NCI-H2107 treated with DMSO at 0.1 percent for 48 hours (cell line): Measurements from ENCODE around the gene SNAI3.
A peak's percentile ranks its signal among the peaks of the same experiment; 100 is the strongest.

Source experiments
- DNase-seq: peaks from one replicate; lab custom pipeline; 2025; ENCODE audit not compliant: unreplicated experiment; lab: John Stamatoyannopoulos, UW

The SNAI3 gene

DNA sequence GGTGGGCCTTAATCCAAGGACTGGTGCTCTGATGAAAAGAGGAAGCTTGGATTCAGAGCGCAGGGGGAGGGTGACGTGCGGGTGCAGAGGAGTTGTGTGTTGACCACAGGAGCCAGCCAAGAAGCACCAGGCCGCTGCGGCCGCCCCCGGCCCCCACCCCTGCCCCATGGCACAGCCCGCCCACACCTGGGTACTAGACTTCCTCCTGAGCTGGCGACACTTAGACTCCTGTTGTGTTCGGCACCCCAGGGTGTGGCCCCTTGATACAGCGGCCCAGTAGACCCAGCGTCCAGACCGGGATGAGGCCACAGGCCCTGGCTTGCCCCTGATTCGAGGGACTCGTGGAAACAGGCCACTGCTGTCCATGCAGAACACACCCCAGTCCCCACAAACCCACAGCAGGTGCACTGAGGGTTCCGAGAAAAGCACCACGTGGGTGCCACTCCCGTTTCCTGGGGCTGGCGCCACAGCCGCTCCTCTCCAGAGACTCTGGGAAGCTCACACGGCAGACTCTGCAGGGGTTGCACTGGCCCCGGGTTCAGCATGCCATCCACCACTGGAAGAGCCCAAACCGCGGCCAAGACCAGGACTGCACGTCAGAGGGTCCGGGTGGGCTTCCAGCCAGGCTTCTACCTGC lies 5.7 kb upstream of the SNAI3 start:
- no peak for DNase-seq

DNA sequence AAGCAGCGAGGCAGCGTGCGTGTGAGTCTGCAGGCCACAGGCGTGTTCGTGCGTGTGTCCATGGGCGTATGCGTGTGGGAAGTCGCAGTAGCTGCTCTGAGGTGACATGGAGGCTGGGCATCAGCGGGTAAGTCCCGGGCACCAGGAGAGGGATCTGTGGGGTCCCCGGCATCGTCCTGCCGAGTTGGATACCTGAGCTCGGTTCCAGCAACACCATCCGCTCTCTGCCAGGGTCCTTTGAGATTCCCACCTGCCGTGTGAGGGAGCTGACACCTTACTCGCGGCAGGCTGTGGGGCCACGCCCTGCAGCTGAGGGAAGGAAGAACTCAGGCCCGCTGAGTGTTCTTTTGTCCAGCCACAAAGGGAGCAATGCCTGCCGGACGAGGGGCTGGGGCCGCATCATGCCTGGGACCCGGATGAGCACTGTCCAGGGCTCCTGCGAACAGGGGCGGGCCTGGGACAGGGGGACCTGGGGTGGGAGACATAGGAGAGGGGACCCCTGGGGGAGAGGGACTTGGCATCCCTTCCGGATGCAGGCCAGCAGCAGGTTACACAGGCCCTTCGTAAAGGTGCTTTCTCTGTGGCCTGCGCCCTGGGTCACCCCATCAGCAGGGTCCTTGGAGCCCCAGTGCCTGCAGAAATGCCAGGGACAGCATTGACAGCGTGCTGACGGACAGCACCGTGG lies 5.0 kb upstream of the SNAI3 start:
- no peak for DNase-seq

DNA sequence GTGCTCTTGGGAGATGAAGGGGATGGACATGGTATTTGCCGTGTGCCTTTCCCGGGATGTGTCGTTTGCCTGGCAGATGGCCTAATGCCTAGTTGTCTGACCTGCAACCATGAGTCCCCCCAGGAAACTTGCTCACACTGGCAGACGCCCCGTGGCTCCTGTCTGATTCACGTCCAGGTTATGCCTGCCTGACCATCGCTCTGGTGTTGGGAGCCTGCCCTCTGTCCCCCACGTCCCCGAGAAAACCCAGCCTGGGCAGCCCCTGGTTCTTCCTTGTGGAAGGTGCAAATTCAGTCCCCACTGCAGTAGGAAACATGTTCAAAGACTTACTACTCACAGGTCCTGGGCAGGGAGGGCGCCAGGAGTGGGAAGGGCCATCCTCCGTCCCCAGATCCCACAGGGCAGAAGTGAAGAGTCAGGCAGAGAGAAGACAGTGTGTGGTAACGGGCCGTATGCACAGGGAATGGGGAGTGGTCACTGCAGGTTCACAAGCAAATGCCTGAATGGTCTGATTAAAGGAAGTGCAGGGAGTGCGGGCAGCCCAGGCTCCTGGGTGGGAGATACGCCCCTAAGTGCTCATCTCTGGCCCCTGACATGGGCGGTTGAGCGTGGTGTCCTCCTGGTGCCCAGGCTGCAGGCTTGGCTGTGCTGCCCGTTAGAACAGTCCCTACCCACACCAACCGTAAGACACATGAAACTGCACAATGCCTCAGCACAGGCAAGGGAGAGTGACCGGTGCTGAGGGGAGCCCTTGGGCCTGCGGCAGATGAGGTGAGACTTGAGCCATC lies 4.2 kb upstream of the SNAI3 start:
- DNase-seq, result no peak

DNA sequence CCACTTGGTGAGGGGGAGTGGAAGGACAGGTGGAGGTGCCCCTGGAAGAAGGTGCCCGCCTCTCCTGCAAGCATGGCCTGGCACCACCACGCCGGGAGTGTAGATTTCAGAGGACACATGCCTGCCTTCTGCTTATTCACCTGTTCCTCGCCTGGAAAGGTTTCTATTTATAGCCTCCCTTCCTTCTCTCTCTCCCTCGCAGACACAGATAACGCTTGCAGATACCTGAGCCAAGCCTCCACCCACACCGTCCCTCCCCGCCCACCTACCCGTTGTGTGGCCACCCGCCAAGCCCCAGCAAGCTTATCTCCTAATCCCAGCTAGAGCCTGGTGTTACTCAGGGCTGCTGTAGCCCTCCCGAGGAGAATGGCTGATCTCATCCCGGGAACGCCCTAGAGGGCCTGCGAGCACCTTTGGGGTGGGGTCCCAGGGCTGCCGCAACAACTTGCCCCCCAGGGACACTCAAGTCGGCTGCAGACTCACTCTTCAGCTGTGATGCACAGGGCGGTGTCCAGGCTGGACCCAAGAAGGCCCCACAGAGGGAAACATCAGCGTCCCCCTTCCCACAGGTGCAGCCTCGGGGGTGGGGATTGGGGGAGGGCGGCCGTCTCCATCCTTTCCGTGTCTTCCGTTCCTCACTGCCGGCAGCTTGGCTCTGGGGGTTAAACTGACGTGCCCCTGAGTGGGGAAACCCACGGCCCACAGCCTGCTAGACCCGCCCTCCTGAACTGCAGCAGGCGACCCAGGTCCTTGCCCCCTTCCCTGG lies 1.9 kb upstream of the SNAI3 start:
- peak; percentile 91 for DNase-seq

DNA sequence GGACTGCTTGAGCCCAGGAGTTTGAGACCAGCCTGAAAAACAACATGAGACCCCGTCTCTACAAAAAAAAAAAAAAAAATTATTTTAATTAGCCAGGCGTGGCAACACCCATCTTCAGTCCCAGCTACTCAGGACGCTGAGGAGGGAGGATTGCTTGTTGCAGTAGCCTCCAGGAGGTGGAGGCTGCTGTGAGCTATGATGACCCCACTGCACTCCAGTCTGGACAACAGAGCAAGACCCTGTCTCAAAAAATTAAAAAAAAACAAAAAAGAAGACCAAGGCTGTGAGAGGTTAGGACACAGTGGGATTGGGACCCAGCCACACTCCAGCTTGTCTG lies 1.3 kb upstream of the SNAI3 start:
- DNase-seq, result no peak

DNA sequence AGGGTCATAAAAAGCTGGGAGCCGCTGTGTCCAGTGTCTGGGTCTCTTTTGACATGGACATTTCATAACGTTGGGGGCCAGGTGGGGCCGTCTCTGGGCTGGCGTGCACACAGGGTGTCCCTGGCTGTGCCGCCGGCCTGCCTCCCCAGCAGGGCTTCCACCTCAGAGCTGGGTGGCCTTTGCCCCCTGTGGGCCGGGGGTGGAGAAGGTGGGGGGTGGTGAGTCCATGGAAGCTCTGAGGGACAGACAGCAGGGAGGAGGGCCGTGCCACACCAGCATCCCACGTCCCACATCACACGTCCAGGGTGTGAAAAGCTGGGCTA lies 908 bp upstream of the SNAI3 start:
- no peak for DNase-seq

DNA sequence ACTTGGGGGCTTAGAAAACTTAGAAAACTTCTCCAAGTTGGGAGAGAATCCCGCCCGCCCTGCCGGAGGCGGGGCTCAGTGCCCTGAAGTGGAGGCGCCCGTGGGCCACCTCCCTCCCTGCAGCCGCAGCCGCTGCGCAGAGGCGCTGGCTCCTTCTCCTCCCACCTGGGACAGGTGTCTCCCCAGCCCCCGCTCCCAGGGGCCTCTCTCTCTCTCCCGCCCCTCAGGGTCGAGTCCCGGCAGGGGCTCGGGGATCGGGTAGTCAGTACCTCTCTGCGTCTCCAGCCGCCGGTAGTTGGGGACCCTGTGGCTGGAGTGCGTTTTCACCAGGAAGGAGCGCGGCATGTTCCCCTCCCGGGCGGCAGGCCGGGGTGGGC lies 257 bp downstream of the SNAI3 start:
- no peak for DNase-seq

DNA sequence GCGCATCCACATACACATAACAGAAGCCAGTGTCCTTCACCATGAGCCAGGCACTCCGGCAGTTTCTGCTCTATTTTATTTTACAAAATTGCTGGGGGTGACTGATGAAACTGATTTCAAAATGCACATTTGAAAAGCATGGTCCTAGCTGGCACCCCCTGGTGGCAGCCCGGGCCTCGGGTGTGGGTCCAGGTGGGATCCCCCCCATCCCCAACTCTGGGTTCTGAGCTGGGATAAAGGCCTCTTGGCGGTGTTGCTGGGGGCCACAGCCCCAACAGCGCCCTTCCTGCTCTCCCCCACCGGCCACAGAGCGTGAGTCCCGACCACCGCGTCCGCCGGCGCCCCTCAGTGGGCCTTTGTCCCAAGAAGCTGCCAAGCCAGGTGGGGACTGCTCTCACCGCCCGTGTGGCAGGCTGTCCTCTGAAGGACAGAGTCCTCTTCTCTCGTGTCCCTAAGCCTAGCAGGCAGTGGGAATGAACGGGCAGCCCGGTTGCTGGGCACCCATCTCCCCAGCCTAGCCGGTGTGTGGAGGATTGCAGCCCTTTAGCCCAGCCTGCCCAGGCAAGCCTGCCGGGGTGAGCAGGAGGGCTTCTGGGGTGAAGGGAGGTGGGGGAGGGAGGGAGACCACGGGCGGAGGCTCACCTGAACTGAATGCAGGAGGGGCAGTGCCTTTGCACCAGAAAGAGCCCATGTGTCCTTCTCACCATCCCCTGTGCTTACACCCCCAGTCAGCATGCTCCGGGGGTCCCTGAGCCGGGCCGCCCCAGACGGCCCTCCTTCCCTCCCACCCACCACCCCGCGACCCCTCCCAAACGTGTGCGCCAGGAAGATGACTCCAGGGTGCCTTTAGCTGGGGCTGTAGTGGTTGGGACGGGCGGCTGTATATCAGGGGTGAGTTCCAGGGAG lies 898 bp downstream of the SNAI3 start:
- no peak for DNase-seq

DNA sequence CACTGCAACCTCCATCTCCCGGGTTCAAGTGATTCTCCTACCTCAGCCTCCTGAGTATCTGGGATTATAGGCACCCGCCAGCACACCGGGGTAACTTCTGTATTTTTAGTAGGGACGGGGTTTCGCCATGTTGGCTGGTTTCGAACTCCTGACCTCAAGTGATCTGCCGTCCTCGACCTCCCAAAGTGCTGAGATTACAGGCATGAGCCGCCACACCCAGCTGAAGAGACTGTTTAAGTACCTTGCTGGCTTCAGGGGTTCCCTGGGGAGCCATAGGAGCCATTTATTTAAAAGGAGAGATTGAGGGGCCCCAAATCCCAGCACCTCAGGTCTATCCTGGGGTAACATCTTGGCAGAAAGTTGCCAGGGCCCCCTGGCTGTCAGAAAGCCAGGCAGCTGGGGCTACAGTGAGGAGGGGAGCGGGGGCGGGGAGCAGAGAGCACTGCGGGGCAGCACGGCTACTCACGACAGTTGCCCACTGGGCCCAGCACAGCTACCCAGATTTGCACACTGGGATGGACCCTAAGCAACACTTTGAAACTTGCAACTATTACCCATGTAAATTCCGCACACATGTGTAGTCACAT lies 1.6 kb downstream of the SNAI3 start:
- no peak for DNase-seq

DNA sequence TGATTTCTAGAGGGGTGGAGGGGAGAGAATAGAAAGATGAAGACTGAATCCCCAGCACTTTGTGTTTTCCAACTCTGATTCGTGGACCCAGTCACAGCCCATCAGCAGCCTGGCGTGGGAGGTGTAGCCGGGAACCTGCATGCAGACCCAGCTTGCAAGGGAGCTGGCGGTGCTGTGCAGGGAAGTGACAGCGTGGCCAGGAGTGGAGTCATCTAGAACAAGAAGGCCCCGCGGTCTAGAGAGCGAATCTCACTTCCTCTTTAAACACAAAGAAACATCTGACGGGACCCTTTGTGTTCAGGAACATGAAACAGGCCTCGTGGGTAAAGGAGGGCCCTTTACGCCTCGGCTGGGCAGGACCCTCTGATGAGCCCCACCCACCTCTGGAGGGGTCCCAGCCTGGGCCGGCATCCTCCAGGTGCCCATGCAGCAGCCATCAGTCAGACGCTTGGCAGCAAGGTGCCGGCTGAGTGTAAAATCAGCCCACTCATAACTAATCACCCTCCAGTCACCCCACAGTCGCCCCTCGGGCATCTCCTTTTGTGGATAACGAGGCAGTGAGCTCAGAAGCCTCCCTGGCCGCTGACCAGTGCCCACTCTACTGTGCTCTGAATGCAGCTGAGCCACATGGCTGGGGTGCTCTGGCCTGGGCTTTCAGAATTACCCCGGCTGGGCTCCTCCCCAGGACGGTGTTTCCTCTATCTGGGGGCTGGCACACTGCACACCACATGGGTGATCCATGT lies 4.4 kb downstream of the SNAI3 start:
- DNase-seq, result no peak

DNA sequence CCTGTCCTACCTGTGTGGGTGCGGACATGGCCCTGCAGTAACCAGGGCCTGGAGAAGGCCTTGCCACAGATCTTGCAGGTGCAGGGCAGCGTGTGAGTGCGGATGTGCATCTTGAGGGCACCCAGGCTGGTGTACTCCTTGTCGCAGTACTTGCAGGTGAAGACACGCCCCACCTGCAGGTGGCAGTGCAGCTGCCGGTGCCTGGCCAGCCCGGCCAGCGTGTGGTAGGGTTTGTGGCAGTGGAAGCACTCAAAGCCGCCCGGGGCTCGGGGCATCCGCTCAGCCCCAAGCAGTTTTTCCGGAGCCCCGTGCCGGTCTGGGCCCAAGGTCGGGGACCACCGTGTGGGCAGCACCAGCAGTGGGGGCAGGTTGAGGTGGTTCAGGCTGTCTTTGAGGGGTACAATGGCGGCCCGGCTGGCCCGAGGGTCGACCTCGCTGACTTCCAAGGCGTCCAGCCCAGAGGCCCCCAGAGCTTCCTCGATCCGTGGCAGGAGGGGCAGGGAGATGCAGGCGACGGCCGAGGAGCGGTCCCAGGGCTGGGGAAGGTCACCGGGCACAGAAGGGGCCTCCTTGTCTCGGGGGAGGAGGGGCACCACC lies 5.1 kb downstream of the SNAI3 start:
- DNase-seq, result no peak

DNA sequence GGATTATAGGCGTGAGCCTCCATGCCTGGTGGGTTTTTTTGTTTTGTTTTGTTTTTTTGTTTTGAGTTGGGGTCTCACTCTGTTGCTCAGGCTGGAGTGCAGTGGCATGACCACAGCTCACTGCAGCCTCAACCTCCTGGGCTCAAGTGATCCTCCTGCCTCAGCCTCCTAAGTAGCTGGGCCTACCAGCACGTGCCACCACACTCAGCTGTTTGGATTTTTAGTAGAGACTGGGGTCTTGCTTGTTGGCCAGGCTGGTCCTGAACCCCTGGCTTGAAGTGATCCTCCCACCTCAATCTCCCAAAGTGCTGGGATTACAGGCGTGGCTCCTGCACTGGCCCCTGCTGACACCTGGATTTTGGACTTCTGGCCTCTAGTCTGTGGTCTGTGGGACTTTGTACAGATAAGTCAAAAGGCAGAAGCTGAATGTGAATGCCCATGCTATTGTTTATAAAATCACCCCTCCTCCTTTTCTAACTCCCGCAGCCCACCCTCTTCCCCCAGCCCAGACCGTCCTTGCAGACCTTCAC lies 5.7 kb downstream of the SNAI3 start:
- DNase-seq, result no peak

DNA sequence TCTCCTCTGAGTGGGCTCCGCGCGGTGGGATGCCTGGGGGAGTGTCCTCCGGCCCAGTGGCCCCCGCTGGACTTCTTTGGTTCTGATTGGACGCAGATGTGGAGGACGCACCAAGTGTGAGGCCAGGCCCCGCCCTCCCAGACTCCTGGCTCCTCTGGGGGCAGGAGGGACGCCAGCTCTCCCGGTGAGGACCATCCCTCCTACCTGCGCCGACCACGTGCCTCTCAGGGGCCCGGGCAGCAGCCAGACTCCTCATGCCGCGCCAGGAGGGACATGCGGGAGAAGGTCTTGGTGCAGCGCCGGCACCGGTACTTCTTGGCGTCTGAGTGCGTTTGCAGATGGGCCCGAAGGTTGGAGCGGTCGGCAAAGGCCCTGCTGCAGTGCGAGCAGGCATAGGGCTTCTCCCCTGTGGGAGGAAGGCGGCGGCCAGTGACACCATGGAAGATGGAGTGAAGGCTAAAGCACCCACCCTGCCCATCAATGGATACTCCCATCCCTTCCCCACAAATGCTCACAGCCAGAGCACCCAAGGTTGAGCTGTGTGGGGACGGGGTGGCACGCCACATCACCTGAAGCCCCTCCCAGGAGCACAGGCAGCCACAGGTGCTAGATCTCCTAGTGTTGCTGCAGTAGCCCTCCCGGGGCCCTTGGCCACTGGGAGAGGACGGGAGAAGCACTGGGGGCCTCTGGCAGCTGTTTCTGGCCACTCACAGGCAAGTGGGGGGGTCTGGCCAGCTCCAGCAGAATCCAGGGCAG lies 7.9 kb downstream of the SNAI3 start:
- no peak for DNase-seq

DNA sequence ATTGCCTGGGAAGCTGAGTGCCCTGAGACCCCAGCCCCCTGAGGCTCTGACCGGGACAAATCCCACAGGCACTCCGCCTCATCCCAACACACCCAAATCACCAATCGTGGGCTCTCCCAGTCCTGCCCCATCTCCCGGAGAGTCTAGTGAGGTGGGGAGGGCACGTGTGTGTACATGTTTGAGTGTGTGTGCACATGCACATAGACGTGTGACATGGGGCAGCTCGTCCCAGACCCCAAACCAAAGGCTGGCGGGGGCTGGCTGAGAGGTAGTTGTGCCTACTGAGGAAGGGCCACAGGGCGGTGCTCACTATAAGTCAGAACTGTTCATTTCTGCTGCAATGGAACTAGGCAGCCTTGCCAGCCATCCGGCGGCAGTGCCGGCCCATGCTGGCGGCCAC lies 8.6 kb downstream of the SNAI3 start:
- no peak for DNase-seq

DNA sequence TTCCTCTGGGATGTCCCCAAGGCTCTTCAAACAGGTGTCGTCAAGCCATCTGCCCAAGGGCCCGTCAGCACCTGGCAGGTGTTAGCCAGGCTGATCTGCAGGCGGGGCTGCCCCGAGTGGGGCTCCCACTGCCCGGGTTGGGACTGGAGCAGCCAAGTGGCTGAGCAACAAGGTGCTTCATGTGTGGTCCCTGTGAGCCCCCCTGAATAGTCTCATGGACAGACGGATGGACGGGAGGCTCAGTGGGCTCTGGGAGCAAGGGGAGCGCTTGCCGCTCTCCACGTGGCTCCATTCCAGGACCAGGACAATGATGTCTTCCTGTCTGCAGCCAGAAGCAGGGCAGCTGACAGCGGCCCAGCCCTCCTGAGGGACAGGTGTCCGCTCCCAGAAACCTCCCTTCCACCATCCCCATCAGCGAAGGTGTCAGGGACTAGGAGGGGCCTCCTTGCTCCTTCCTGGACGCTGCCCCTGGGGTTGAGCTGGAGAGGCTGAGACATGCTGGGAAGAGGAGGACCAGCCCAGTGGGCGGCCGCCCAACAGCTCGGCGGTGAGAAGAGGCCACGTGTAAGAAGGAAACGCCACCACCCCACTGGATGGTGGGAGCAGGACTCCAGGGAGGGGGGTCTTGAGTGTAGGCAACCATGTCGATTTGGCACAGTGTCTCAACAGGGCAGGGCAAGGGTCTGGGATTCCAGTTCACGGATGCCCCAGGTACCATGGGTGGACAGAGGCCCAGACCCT lies 9.6 kb downstream of the SNAI3 start:
- DNase-seq, result no peak

DNA sequence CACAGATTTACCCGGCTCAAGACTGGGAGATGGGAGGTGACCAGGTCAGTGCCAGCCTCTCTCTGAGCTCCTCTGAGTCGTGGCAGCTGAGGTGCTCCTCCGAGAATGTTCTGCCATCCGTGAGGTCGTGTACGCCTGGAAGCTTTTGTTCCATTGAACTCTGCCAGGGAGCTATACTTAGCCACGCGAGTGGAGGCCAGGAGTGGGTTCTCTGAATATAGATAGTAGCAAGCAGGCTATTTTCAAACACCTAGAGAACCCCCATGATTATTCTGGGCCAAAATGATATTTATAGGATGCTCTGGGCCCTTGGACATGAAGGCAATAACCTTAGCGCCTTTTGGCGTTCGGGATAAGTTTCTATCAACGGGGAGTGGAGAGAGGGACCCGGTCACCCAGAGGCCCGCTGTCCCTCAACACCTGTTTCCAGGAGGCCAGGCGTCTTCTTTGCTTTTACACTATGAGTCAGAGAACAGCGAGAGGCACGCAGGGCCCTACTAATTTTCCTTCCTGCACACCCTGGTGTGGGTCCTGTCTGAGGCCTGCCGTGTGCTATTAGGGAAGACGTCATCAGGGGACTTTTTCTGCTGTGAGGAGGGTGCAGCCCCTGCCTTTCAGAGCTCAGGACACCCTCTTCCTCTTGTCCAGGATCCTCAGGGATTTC lies 12.5 kb downstream of the SNAI3 start:
- DNase-seq, result no peak

DNA sequence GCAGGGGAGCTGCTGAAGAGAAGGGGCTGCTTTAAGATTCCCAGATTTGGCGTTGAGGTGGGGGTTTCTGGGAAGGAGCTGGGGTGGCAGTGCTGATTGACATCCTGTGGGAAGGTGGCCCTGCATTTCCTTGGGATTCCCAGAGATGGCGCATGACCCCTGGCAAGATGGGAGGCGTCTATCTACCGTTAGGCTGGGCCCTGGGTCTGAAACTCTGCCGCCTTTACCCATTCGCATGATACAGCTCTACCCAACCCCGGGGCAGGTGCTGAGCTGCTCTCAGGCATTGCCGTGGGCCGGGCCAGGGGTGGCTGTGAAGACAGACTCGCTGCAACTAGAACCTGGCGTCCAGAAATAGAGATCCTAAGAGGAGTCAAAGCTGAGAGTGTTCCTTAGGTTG lies 13.5 kb downstream of the SNAI3 start:
- DNase-seq, result no peak
